ENCODE results near the gene VEGFC. TPM values are rescaled to one million over a fixed set of nuclear protein-coding genes. Genes with fewer than 3 reads are reported as not detected.

VEGFC gene
- total RNA-seq, 1 experiment from 2014 or later = not detected

DNA sequence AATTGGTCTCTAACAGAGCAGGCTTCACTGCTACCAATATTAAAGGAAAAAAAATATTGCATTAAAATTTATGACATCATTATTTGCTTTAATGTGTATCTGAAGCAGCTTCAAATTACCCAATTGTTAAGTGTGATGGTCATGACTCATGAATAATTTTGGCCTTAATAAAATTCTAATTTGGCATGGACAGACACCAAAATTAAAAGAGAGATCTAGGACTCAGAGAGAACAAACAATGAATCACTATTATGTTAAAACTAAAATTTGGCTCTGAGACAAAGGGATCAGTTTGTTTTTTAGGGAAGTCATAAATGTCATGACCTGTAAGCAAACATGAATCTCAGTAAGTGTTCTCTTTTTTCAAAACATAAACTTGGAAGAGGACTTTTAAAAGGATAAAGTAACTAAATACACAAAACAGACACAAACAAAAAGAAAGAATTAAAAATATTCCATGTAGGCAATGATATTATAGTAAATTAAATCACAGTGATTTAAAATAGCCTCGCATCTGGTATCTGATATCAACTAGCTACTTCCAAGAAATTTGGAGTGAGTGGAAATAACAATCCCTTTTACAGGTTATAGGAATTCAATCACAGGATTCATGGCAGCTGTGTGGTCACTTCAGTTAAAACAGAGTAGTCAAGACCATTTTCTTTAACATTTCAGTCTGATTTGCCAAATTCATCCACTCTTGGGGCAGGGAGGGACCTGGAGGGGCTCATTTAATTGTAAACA lies 11.6 kb downstream of the VEGFC start:
- no peak overlapping the region for H3K4me3 ChIP-seq (ENCODE audit: low read depth, low read length)
- Mint-ChIP-seq H3K4me3 (ENCODE audit: unreplicated experiment) (no peak overlapping the region), H3K27ac (ENCODE audit: unreplicated experiment) (no peak overlapping the region), H3K4me1 (ENCODE audit: low read depth, unreplicated experiment) (no peaks in the 10 kb centered on the region), H3K36me3 (ENCODE audit: insufficient read depth, unreplicated experiment) (no peaks in the 10 kb centered on the region), H3K9me3 (ENCODE audit: unreplicated experiment) (no peaks in the 10 kb centered on the region), H3K27me3 (ENCODE audit: insufficient read depth, unreplicated experiment) (no peaks in the 10 kb centered on the region)
- intact Hi-C loops (cut with micrococcal nuclease; ENCODE audit: unreplicated experiment) = no loop called here
- H3K36me3 ChIP-seq (ENCODE audit: control insufficient read depth, insufficient read depth, low read length) = no peaks in the 10 kb centered on the region
- H3K4me1 ChIP-seq = no peaks in the 10 kb centered on the region
- no peak for DNase-seq
- H3K9me3 ChIP-seq = no peaks in the 10 kb centered on the region
- CTCF ChIA-PET = no interaction called here
- no peaks in the 10 kb centered on the region for H3K27me3 ChIP-seq (replicated peaks; ENCODE audit: control insufficient read depth, insufficient read depth, low read length)
- POLR2A ChIA-PET = no interaction called here
- BruUV-seq (replicated peaks) = no TSS peak
- TF ChIP-seq, protein P1, sequence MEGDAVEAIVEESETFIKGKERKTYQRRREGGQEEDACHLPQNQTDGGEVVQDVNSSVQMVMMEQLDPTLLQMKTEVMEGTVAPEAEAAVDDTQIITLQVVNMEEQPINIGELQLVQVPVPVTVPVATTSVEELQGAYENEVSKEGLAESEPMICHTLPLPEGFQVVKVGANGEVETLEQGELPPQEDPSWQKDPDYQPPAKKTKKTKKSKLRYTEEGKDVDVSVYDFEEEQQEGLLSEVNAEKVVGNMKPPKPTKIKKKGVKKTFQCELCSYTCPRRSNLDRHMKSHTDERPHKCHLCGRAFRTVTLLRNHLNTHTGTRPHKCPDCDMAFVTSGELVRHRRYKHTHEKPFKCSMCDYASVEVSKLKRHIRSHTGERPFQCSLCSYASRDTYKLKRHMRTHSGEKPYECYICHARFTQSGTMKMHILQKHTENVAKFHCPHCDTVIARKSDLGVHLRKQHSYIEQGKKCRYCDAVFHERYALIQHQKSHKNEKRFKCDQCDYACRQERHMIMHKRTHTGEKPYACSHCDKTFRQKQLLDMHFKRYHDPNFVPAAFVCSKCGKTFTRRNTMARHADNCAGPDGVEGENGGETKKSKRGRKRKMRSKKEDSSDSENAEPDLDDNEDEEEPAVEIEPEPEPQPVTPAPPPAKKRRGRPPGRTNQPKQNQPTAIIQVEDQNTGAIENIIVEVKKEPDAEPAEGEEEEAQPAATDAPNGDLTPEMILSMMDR (IDR thresholded peaks at IDR 0.05; ENCODE audit: insufficient read depth in 1 of 2, low read depth in 1 of 2, low read length in 1 of 2, severe bottlenecking in 1 of 2, unreplicated experiment in 1 of 2) = no peak

DNA sequence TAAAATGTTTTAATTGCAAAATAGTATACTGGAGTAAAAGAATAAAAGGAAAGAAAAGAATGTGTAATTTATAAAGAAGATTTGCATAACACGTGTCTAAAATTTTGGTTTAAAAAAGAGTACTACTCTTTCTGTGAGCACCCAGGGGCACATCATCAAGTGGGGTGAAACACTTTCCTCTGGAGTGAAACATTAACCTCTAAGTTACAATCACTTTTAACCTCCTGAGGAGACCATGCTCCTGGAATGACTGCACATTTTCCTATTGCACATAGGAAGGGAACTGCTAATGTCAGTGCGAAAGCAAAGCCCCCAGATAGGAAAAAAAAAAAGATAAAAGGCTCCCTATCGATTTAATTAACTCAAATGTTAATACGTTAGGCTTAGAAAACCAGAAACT lies 13.3 kb downstream of the VEGFC start:
- intact Hi-C loops (cut with micrococcal nuclease; ENCODE audit: unreplicated experiment) = no loop called here
- no peaks in the 10 kb centered on the region for H3K27me3 Mint-ChIP-seq (ENCODE audit: insufficient read depth, unreplicated experiment)

DNA sequence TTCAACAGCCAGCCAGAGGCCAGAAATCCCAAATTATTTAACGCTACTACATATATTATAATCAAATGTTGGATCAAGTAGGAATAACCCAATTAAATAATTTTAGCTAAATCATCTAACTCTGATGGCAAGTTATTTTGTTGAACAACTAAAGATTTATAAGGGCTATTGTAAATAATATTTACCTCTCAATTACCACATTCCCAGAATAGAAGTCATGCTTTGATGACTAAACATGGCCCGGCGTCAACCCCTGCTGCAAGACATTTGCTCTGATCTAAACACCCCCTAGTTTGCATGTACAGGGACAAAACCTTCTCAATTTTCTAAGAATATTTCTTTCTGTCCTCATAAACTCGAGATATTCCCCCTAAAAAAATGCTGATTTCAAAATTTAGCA lies 14.2 kb downstream of the VEGFC start:
- ChIA-PET CTCF (interaction anchor here (0.6 kb wide), 1 partner anchor 182 kb away, joined by 3 read pairs; no protein-coding TSS in a partner anchor), POLR2A (no interaction called here)
- no peak overlapping the region for H3K4me3 Mint-ChIP-seq (ENCODE audit: unreplicated experiment)
- no peaks in the 10 kb centered on the region for H3K4me1 Mint-ChIP-seq (ENCODE audit: low read depth, unreplicated experiment)
- no peaks in the 10 kb centered on the region for H3K4me1 ChIP-seq
- H3K36me3 Mint-ChIP-seq (ENCODE audit: insufficient read depth, unreplicated experiment) = no peaks in the 10 kb centered on the region
- no peak for DNase-seq
- BruUV-seq (replicated peaks) = no TSS peak
- H3K27me3 ChIP-seq (replicated peaks; ENCODE audit: control insufficient read depth, insufficient read depth, low read length) = no peaks in the 10 kb centered on the region
- no peaks in the 10 kb centered on the region for H3K27me3 Mint-ChIP-seq (ENCODE audit: insufficient read depth, unreplicated experiment)
- intact Hi-C loops (cut with micrococcal nuclease; ENCODE audit: unreplicated experiment) = no loop called here
- H3K9me3 ChIP-seq = no peaks in the 10 kb centered on the region
- no peak overlapping the region for H3K4me3 ChIP-seq (ENCODE audit: low read depth, low read length)
- H3K36me3 ChIP-seq (ENCODE audit: control insufficient read depth, insufficient read depth, low read length) = no peaks in the 10 kb centered on the region
- no peaks in the 10 kb centered on the region for H3K9me3 Mint-ChIP-seq (ENCODE audit: unreplicated experiment)
- H3K27ac Mint-ChIP-seq (ENCODE audit: unreplicated experiment) = no peak overlapping the region
- TF ChIP-seq, protein P1 (IDR thresholded peaks at IDR 0.05; ENCODE audit: insufficient read depth in 1 of 2, low read depth in 1 of 2, low read length in 1 of 2, severe bottlenecking in 1 of 2, unreplicated experiment in 1 of 2) = no peak

More for the DNA sequence above, 13.3 kb downstream of the VEGFC start:
- no peak overlapping the region for H3K4me3 Mint-ChIP-seq (ENCODE audit: unreplicated experiment)
- H3K9me3 Mint-ChIP-seq (ENCODE audit: unreplicated experiment) = no peaks in the 10 kb centered on the region
- Histone ChIP-seq H3K36me3 (ENCODE audit: control insufficient read depth, insufficient read depth, low read length) (no peaks in the 10 kb centered on the region), H3K4me3 (ENCODE audit: low read depth, low read length) (no peak overlapping the region), H3K4me1 (no peaks in the 10 kb centered on the region), H3K27me3 (replicated peaks; ENCODE audit: control insufficient read depth, insufficient read depth, low read length) (no peaks in the 10 kb centered on the region), H3K9me3 (no peaks in the 10 kb centered on the region)
- H3K36me3 Mint-ChIP-seq (ENCODE audit: insufficient read depth, unreplicated experiment) = no peaks in the 10 kb centered on the region
- TF ChIP-seq, protein P1 (IDR thresholded peaks at IDR 0.05; ENCODE audit: insufficient read depth in 1 of 2, low read depth in 1 of 2, low read length in 1 of 2, severe bottlenecking in 1 of 2, unreplicated experiment in 1 of 2) = no peak
- no peak overlapping the region for H3K27ac Mint-ChIP-seq (ENCODE audit: unreplicated experiment)
- no peak for DNase-seq
- ChIA-PET CTCF (no interaction called here), POLR2A (no interaction called here)
- no TSS peak for BruUV-seq (replicated peaks)
- no peaks in the 10 kb centered on the region for H3K4me1 Mint-ChIP-seq (ENCODE audit: low read depth, unreplicated experiment)
